Tibial artery (tissue), 4 donors: Measurements from ENCODE around the gene XYLT2.

ENCODE experiments used
- DNase-seq, 2 donors: peaks; one replicate each; pipeline ENCODE4 v3.0.0-alpha.2; 2019
- H3K27ac ChIP-seq, 2 donors: fragments of 200-600 bp; sonication (generic) in 1 of 2; 1 replicate in 1 of 2; 2 replicates in 1 of 2; pipeline ENCODE4 v1.5.1; 2018 to 2019; ENCODE audit warnings: mild to moderate bottlenecking in 1 of 2
- H3K27me3 ChIP-seq, 2 donors: fragments of 200-600 bp; sonication (generic) in 1 of 2; one replicate each; pipeline versions ENCODE4 v1.5.1 to v1.6.0; 2016 to 2019
- H3K36me3 ChIP-seq, 3 donors: fragments of 200-600 bp; sonication (generic) in 2 of 3; one replicate each; pipeline ENCODE4 v1.5.1; 2016 to 2019; ENCODE audit warnings: mild to moderate bottlenecking in 2 of 3
- H3K4me1 ChIP-seq, 4 donors: fragments of 200-600 bp; sonication (generic) in 2 of 4; 1 replicate in 3 of 4; 2 replicates in 1 of 4; pipeline ENCODE4 v1.5.1; 2016 to 2019
- H3K4me3 ChIP-seq, 2 donors: fragments of 200-600 bp; sonication (generic) in 1 of 2; 1 replicate in 1 of 2; 2 replicates in 1 of 2; pipeline ENCODE4 v1.5.1; 2018 to 2019; ENCODE audit warnings: mild to moderate bottlenecking in 2 of 2
- H3K9me3 ChIP-seq, 3 donors: fragments of 200-600 bp; sonication (generic) in 1 of 3; one replicate each; pipeline ENCODE4 v1.5.1; 2016 to 2019
- CTCF ChIP-seq, 2 experiments: fragments of 200-600 bp in 1 of 2; fragments of 450-650 bp in 1 of 2; IDR thresholded peaks; one replicate each; pipeline ENCODE4 v1.5.1; 2017 to 2019; ENCODE audit warnings: antibody characterized with exemption in 2 of 2, mild to moderate bottlenecking in 1 of 2, moderate library complexity in 1 of 2
- intact Hi-C: fragments of 100-400 bp; cut with DNase I; formaldehyde crosslinking; loops from one replicate; pipeline ENCODE4 v1.15.0; 2023; ENCODE audit warnings: low total_unique reads

Gene XYLT2

GRCh38 chr17:50382931-50383330, 37.0 kb downstream of the XYLT2 start:
- H3K27me3 ChIP-seq = no peaks in the 10 kb centered on the region
- intact Hi-C loops = no loop called here

GRCh38 chr17:50386510-50386909, 40.6 kb downstream of the XYLT2 start:
- H3K27me3 ChIP-seq = no peaks in the 10 kb centered on the region
- no peak for TF ChIP-seq CTCF (IDR thresholded peaks at IDR 0.05)
- no peaks in the 10 kb centered on the region for H3K9me3 ChIP-seq
- no peak for DNase-seq
- H3K4me3 ChIP-seq = no peak overlapping the region
- H3K27ac ChIP-seq = no peak overlapping the region
- no peaks in the 10 kb centered on the region for H3K4me1 ChIP-seq
- H3K36me3 ChIP-seq = peaks cover 80 to 100% (median 100%) of the 10 kb centered on the region in 3 donors
- intact Hi-C loops = no loop called here

More at GRCh38 chr17:50382931-50383330, 37.0 kb downstream of the XYLT2 start:
- Histone ChIP-seq H3K4me3 (no peak overlapping the region), H3K36me3 (peaks cover 55 to 79% (median 71%) of the 10 kb centered on the region in 3 donors), H3K4me1 (no peaks in the 10 kb centered on the region), H3K9me3 (no peaks in the 10 kb centered on the region), H3K27ac (no peak overlapping the region)
- TF ChIP-seq CTCF (IDR thresholded peaks at IDR 0.05) = no peak
- DNase-seq = no peak

- H3K27me3 ChIP-seq = no peaks in the 10 kb centered on the region
- H3K9me3 ChIP-seq = no peaks in the 10 kb centered on the region
- no peak overlapping the region for H3K27ac ChIP-seq
- H3K4me3 ChIP-seq = no peak overlapping the region
- no peaks in the 10 kb centered on the region for H3K4me1 ChIP-seq
- TF ChIP-seq CTCF (IDR thresholded peaks at IDR 0.05) = no peak
- intact Hi-C loops = no loop called here
- DNase-seq = no peak
- H3K36me3 ChIP-seq = peaks cover 88 to 100% (median 100%) of the 10 kb centered on the region in 3 donors
These were observed 42.8 kb downstream of the XYLT2 start for GRCh38 chr17:50388728-50389127.

DNA sequence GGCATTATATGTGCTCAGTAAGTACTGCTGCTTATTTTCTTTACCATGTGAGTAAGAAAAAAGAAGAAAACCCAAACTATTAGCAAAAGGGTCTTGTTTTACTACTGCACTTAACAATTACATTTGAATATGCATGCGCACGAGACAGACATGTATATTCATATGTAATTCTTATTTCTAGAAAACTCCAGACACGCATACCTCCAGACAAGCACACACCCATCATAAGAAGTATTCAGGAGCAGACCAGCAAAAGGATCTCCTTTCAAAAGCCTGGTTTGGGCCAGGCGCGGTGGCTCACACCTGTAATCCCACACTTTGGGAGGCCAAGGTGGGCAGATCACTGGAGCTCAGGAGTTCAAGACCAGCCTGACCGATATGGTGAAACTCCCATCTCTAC, 43.6 kb downstream of the XYLT2 start:
- H3K4me1 ChIP-seq = peaks cover 0 to under 1% (median 0%) of the 10 kb centered on the region in 4 donors
- no peak overlapping the region for H3K4me3 ChIP-seq
- intact Hi-C loops = no loop called here
- H3K36me3 ChIP-seq = peaks cover 88 to 100% (median 100%) of the 10 kb centered on the region in 3 donors
- TF ChIP-seq CTCF (IDR thresholded peaks at IDR 0.05) = no peak
- no peak for DNase-seq
- no peaks in the 10 kb centered on the region for H3K27me3 ChIP-seq
- no peak overlapping the region for H3K27ac ChIP-seq
- no peaks in the 10 kb centered on the region for H3K9me3 ChIP-seq

GRCh38 chr17:50392621-50393020, 46.7 kb downstream of the XYLT2 start:
- Histone ChIP-seq H3K36me3 (peaks cover 63 to 75% (median 74%) of the 10 kb centered on the region in 3 donors), H3K9me3 (no peaks in the 10 kb centered on the region), H3K4me1 (peaks cover 0 to 23% (median 18%) of the 10 kb centered on the region in 4 donors), H3K4me3 (no peak overlapping the region), H3K27me3 (no peaks in the 10 kb centered on the region), H3K27ac (no peak overlapping the region)
- intact Hi-C loops = no loop called here
- no peak for DNase-seq
- TF ChIP-seq CTCF (IDR thresholded peaks at IDR 0.05) = no peak

- Histone ChIP-seq H3K9me3 (no peaks in the 10 kb centered on the region), H3K36me3 (peaks cover 55 to 64% (median 63%) of the 10 kb centered on the region in 3 donors), H3K27ac (no peak overlapping the region), H3K27me3 (no peaks in the 10 kb centered on the region), H3K4me3 (no peak overlapping the region), H3K4me1 (peaks cover 0 to 25% (median 19%) of the 10 kb centered on the region in 4 donors)
- intact Hi-C loops = no loop called here
- no peak for DNase-seq
- no peak for TF ChIP-seq CTCF (IDR thresholded peaks at IDR 0.05)
These were observed 47.8 kb downstream of the XYLT2 start for GRCh38 chr17:50393700-50394099.
